Cerebellar nuclear complex (tissue), 1 donor: ENCODE measurements around the gene PNPLA7.

Experiments used
- DNase-seq, 2 experiments: peaks; one replicate each; lab custom pipeline; 2025; lab: John Stamatoyannopoulos, UW

Gene PNPLA7

DNA sequence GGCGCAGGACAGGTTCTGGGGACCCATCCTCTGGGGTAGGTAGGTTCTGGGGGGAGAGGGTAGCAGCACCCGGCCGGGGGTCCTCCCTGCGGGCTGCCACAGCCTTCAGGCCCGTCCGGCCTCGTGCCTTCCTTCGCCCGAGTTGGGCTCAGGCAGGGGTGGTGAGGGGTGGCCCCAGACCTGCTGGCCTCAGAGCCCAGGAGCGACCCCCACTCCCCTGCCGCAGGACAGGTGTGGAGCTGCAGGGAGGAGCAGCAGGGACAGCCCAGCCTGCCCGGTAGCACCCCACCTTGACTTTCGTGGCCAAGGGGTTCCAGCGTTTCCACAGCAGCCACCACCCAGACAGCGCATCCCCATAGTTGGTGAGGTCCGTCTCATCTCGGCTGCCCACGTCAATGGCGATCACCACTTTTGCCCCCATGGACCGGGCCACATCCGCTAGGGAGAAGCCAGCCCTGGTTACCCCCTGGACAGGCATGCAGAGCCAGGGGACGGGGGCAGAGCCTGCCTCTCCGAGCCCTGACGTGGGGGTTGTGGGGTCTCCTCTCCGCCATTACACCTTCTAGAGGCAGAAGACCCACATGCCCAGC is 87.7 kb downstream of the PNPLA7 start:
- DNase-seq = no peak

DNA sequence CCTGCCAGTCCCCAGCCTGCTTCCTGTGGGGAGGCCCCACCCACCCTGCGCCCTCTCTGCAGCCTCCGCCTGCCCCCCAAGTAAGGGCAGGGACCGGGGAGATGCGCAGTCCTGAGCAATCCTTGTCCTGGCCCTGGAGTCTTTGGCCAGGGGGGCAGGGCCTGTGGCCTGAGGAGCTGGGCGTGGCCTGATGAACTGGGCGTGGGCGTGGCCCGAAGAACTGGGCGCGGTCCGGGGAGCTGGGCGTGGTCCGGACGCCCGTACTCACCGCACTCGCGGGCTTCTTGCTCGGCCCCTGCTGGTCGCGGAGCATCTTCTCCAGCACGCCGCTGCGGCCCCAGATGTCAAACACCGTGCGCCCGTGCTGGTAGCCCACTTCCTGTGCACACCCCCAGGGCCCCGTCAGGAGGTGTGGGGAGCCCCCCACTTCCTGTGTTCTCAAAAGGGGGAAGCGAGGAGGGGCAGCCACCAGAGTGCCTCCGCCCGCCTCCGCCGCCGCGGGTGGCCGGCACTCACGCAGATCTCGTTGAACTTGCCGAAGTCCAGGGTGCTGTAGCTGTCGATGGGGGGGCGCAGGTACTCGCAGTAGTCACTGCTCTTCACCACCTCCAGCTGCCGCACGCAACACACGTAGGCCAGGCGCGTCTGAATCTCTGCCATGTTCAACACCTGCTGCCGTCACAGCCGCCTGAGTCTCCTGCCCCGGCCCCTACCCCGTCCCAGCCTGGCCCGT is 88.4 kb downstream of the PNPLA7 start:
- DNase-seq = no peak

DNA sequence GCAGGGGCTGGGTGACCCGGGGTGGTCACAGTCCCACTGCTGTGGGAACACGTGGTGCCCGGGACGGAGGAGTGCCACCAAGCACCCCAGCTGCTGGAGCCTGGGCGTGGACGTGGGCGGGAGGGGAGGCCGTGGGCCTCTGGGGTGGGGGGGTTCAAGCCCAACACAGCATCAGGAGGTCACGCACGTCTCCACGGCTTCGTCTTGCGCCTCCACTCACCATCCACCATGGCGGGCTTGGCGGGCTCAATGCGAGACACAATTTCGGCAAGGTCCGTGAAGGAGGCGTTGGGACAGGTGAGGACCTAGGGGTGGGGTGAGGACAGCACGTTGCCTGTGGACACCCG is 88.9 kb downstream of the PNPLA7 start:
- DNase-seq = no peak

GRCh38 chr9:137460363-137461315 is 89.6 kb downstream of the PNPLA7 start:
- DNase-seq = no peak

DNA sequence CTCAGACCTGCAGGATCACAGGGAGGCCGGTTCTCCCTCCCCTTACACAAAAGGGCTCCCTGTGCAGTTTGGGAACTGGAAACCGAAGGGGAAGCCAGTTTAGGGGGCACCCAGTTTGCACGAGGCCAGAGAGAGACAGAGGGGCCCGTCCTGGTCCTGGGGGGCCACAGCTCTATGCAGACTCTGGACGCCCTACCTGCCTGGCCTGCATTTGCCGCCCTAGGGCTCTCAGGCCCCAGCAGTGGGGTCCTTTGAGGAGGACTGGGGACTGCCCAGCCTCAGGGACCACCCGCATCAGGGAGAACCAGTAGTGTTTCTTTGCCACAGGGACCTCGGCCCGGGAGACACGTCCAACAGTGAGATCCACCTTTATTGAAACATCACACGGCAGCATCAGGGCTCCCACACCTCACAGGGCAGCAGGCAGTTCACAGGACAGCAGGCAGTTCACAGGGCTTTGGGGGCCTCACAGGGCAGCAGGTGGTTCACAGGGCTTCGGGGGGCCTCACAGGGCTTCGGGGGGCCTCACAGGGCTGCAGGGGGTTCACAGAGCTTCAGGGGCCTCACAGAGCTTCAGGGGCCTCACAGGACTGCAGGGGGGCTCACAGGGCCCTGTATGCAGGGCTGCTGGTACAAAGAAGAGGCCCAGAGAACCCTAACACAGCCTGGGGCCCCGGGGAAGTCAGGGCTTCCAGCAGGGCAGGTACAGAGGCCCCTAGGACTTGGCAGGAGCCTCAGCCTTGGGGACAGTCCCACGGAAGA is 90.4 kb downstream of the PNPLA7 start:
- DNase-seq = no peak

DNA sequence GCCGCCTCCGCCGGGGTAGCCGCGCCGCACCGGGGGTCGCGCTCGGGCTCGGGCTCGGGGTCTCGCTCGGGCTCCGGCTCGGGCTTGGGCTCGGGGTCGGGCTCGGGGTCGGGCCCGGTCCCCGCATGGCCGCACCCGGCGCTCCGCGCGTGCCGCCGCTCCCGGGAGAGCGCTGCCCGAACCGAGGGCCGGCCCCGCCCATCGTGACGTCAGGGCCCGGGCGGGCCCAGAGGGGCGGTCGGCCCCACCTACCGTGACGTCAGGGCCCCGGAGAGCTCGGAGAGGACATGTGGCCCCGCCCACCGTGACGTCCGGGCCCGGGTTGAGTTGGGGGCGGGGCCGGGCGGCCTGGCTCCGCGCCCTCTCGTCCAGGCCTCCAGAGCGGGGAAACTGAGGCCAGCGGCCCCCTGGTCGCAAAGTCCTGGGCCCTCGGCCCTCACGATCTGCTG is 91.0 kb downstream of the PNPLA7 start, which contains the start of gene NSMF:
Gene NSMF, minus strand, starts transcription at position 183 of the 449 bp plus-strand sequence. CDS start 232 bp downstream, outside the sequence.
- DNase-seq = peak in 1 of 2 experiments; percentile 6

DNA sequence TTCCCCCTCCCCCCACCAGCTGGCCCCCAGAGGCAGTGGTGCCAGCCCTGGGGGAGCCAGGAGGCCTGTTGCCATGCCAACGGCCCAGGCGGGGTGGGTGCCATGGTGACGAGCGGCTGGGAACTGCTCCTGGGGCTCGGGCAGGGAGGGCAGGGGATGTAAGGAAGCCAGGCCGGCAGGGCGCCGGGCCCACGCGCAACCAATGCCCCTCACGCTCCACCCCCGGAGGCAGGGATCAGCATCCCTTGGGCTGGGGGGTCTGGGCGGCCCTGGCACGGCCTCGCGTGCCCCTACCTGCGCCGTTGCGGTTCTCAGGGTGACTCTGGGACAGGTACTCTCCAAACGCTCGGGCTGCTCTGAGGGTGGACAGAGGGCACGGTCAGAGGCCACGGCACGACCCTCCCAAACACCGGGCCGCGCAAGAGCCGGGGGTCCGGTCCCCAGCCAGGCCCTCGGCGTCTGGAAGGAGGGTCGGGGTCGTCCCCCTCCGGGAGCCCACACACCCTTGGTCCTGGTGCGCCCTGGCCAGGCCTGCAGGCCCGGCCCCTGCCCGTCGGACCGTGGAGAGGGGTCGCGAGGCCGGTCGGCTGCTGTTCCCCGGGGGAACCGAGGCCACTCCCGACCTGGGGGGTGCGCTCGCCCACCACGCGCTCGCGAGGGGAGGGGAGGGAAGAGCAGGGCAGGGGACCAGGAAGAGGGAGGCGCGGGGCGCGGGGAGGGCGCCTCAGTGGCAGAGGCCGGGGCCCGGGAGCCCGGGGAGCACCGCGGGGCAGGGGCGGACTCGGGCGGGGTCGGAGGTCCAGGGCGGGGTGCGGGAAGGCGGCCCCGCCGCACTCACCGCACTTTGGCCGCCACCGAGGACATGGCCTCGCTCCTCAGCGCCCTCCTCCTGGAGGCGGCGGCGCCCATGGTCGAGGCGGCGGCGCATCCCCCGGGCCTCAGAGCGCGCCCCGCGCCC is 91.7 kb downstream of the PNPLA7 start:
- no peak for DNase-seq

DNA sequence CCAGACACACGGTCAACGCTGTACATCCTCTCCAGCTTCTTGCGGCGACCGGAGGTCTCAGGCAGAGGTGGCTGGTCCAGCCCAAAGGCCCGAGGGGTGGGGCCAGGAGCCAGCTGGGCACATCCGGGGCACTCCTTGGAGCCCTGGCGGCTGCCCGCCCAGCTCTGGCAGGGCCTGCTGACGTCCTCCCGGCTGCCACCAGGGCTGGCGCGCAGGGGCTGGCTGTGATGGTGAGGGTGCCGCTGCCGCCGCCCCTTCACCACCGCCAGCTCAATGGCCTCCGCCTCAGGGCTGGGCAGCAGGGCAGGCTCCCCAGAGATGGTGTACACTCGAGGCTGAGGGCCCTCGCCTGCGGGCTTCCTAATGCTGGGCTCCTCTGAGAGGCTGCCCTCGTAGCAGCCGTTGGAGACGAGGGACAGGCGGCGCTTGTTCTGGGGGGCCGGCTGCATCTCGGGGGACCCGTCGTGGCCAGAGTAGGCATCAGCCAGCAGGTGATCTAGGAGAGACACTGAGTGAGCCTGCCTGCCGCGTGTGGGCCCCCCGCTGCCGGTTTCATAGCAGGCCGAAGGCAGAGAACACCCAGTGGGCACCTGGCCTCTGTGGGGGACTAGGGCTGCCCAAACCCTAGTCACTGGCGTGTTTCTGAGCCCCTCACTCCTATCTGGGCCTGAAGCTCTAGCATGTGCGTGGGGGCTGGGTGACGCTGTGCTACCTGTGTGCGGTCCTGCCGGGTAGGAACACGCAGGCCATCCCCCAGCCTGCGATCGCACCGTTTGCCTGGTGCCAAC is 92.6 kb downstream of the PNPLA7 start:
- no peak for DNase-seq

- no peak for DNase-seq
Observed at GRCh38 chr9:137456864-137457405, 93.3 kb downstream of the PNPLA7 start.

DNA sequence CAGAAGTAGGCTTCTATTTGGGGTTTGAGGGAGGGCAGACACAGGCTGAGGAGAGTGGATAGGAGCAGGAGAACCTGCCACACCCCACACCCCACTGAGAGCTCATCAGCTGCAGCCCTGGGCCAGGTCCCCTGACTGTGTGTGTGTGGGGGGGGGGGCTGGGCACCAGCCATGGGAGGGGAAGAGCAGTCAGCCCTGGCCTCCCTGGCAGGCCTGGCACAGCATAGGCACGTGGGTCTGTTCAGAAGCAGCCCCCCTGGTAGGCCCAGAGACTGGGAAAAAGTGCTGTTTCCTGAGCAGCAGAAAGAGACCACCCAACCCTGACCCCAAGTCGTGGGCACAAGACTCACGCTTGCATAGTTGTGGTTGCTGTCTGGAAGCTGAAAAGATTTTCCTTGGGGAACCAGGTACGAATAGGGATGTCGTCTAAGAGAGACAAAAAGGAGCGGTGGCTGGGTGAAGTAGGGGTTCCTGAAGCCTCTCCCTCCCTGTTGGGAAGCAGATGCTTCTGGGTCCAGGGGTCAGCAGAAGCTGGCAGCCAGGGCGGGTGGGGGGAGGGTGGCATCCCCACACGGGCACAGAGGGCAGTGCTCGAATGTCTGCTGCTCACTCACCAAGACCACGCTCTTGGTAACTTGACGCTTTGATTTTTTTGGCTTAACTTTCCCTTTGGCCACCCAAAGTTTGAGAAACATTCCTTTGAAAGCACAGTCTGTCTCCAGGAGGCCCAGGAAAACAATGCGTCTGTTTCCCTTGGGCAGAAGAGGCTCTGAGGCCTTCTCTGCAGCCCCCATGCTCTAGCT is 93.9 kb downstream of the PNPLA7 start:
- no peak for DNase-seq

- DNase-seq = no peak
Observed at GRCh38 chr9:137455359-137455991, 94.7 kb downstream of the PNPLA7 start.

GRCh38 chr9:137454597-137455358 is 95.4 kb downstream of the PNPLA7 start:
- DNase-seq = no peak

DNA sequence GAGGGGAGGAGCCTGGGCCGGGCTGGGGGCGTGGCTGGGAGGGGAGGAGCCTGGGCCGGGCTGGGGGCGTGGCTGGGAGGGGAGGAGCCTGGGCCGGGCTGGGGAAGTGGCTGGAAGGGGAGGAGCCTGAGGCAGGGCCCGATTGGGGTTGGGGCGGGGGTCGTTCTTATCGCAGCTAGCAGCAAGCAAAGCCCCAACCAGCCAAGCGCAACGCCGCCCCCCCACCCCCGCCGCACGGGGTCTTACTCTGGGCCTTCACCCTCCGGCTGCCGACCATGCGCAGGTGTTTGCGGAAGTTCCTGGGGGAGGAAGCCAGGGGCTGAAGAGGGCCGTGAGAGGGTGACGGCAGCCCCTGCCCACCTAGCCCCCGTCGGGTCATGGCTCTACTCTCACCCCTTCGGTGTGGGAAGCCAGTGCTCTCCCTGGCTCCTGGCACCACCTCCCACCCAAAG is 96.0 kb downstream of the PNPLA7 start:
- no peak for DNase-seq

- no peak for DNase-seq
Observed at GRCh38 chr9:137453643-137454081, 96.5 kb downstream of the PNPLA7 start.

GRCh38 chr9:137452761-137453642 is 97.2 kb downstream of the PNPLA7 start:
- no peak for DNase-seq
